Activated B cell treated with CpG ODN at 0.5 μM for 24 hours (primary cell): Measurements from ENCODE around the gene VHLL. TPM values are rescaled to one million over a fixed set of nuclear protein-coding genes. Genes with fewer than 3 reads are reported as not detected.

Source experiments
- ATAC-seq: fragments of 200-7000 bp; cut with Tn5 transposase; one replicate; pipeline ENCODE4 v1.10.0; 2021; ENCODE audit warnings: low read depth, mild to moderate bottlenecking, moderate library complexity
- CTCF ChIA-PET: fragments of 350-600 bp; sonication (Branson Sonifier 250); formaldehyde crosslinking; loops from one replicate; lab custom pipeline; 2021; ENCODE audit warnings: antibody characterized with exemption; lab: Charles Lee
- POLR2A ChIA-PET: fragments of 350-600 bp; sonication (Branson Sonifier 250); formaldehyde crosslinking; loops from one replicate; lab custom pipeline; 2021; ENCODE audit warnings: antibody characterized with exemption; lab: Charles Lee
- DNase-seq: peaks from one replicate; pipeline ENCODE4 v3.0.0; 2022
- H3K27ac Mint-ChIP-seq: one replicate; pipeline ENCODE4 v1.8.0; 2020; ENCODE audit warnings: mixed read lengths
- H3K27me3 Mint-ChIP-seq: one replicate; pipeline ENCODE4 v1.8.0; 2021; ENCODE audit warnings: mixed read lengths
- H3K36me3 Mint-ChIP-seq: one replicate; pipeline ENCODE4 v1.8.0; 2021; ENCODE audit warnings: low read depth, mixed read lengths
- H3K4me1 Mint-ChIP-seq: one replicate; pipeline ENCODE4 v1.8.0; 2021; ENCODE audit warnings: mixed read lengths
- H3K4me3 Mint-ChIP-seq: one replicate; pipeline ENCODE4 v1.8.0; 2020; ENCODE audit warnings: mild to moderate bottlenecking, mixed read lengths
- H3K9me3 Mint-ChIP-seq: one replicate; pipeline ENCODE4 v1.8.0; 2020; ENCODE audit warnings: mixed read lengths
- intact Hi-C: fragments of 100-400 bp; cut with micrococcal nuclease; formaldehyde crosslinking; loops from one replicate; pipeline ENCODE4 v1.15.1; 2024
- total RNA-seq: library from RNA; stranded (reverse); gene quantifications from 2 replicates; pipeline ENCODE4 v1.2.3, GENCODE V29; 2022
- TF ChIP-seq, protein P1 (sequence below): fragments of 200-600 bp; IDR thresholded peaks from one replicate; pipeline ENCODE4 v1.8.0; 2022; ENCODE audit warnings: antibody characterized with exemption, mild to moderate bottlenecking

Gene VHLL
- total RNA-seq, 1 donor from 2014 or later, result not detected

DNA sequence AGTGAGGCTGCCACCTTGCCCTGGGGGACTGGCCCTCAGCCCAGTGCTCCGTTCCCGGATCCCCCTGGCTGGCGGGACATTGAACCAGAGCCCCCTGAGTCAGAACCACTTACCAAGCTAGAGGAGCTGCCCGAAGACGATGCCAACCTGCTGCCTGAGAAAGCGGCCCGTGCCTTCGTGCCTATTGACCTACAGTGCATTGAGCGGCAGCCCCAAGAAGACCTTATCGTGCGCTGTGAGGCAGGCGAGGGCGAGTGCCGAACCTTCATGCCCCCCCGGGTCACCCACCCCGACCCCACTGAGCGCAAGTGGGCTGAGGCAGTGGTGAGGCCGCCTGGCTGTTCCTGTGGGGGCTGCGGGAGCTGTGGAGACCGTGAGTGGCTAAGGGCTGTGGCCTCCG lies 13.7 kb downstream of the VHLL start:
- peaks cover 23% of the 10 kb centered on the region for H3K36me3 Mint-ChIP-seq
- intact Hi-C loops, result no loop called here
- CTCF ChIA-PET, result interaction anchor here (1.6 kb wide), 1 partner anchor 11 kb away, joined by 3 read pairs; no protein-coding TSS in a partner anchor
- DNase-seq (no peak), ATAC-seq (no peak)
- no peaks in the 10 kb centered on the region for H3K9me3 Mint-ChIP-seq
- H3K27ac Mint-ChIP-seq, result no peak overlapping the region
- TF ChIP-seq, protein P1, sequence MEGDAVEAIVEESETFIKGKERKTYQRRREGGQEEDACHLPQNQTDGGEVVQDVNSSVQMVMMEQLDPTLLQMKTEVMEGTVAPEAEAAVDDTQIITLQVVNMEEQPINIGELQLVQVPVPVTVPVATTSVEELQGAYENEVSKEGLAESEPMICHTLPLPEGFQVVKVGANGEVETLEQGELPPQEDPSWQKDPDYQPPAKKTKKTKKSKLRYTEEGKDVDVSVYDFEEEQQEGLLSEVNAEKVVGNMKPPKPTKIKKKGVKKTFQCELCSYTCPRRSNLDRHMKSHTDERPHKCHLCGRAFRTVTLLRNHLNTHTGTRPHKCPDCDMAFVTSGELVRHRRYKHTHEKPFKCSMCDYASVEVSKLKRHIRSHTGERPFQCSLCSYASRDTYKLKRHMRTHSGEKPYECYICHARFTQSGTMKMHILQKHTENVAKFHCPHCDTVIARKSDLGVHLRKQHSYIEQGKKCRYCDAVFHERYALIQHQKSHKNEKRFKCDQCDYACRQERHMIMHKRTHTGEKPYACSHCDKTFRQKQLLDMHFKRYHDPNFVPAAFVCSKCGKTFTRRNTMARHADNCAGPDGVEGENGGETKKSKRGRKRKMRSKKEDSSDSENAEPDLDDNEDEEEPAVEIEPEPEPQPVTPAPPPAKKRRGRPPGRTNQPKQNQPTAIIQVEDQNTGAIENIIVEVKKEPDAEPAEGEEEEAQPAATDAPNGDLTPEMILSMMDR, result no peak
- H3K4me1 Mint-ChIP-seq, result peaks cover 36% of the 10 kb centered on the region
- POLR2A ChIA-PET, result no interaction called here
- no peak overlapping the region for H3K4me3 Mint-ChIP-seq
- no peaks in the 10 kb centered on the region for H3K27me3 Mint-ChIP-seq

DNA sequence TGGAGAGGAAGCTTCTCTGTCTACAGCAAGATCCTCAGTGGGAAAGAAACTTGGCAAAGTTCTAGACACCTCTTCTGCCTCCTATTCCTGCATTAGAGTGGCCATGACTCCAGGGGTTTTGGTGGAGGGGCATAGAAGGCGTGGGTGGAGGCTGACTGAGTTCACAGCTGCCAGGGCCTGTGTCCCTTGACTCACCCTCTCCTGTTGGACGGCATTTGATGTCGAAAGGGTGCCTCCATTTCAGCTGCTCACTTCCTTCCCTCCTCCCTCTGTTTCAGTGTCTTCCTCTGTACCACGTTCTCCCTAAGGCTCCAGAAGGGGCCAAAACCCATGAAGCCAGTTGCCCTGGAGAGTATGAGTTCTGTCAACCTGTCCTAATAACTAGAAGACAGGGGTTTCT lies 14.3 kb downstream of the VHLL start:
- ATAC-seq (no peak), DNase-seq (no peak)
- Mint-ChIP-seq H3K27me3 (no peaks in the 10 kb centered on the region), H3K36me3 (peaks cover 26% of the 10 kb centered on the region), H3K4me3 (no peak overlapping the region), H3K4me1 (peaks cover 40% of the 10 kb centered on the region), H3K9me3 (no peaks in the 10 kb centered on the region), H3K27ac (no peak overlapping the region)
- TF ChIP-seq, protein P1, result no peak
- intact Hi-C loops, result loop anchor here (5.0 kb wide), 2 partner anchors 33 to 72 kb away; partner anchors contain the start of gene PMF1
- ChIA-PET POLR2A (interaction anchor here (1.8 kb wide), 1 partner anchor 12 kb away, joined by 7 read pairs; no protein-coding TSS in a partner anchor), CTCF (interaction anchor here (1.6 kb wide), 1 partner anchor 10 kb away, joined by 3 read pairs; no protein-coding TSS in a partner anchor)

DNA sequence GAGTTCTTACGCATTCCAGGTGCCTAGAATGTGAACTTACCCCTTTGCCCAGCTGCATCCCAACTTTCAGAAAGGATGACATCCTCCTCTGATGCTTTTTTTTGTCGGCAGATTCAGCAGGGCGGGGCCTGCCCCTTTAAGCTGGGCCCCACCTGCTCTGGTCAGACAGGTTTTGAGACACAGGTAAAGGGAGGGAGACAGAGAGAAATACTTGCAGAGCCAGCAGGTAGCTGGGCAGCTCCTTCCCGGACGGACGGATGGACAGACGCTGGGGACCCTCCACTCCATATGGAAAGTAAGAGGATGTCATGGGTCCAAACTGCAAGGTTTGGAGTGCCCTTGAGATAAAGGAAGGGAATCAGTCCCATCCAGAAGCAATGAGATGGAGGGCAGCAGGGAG lies 15.0 kb downstream of the VHLL start, which contains the start of gene TMEM79:
Gene TMEM79 (plus strand): TSS at position 214 of the 400 bp plus-strand sequence. CDS start 902 bp downstream, outside the sequence.
- peaks cover 23% of the 10 kb centered on the region for H3K36me3 Mint-ChIP-seq
- H3K27me3 Mint-ChIP-seq, result no peaks in the 10 kb centered on the region
- intact Hi-C loops, result loop anchor here (5.0 kb wide), 2 partner anchors 33 to 72 kb away; partner anchors contain the start of gene PMF1
- CTCF ChIA-PET, result interaction anchor here (1.6 to 2.0 kb wide), 2 partner anchors 10 to 59 kb away, joined by 3 to 5 read pairs; no protein-coding TSS in a partner anchor
- H3K9me3 Mint-ChIP-seq, result no peaks in the 10 kb centered on the region
- ATAC-seq (no peak), DNase-seq (no peak)
- peaks cover 40% of the 10 kb centered on the region for H3K4me1 Mint-ChIP-seq
- H3K27ac Mint-ChIP-seq, result peak within 1 kb of the TSS; percentile 88
- TF ChIP-seq, protein P1, result no peak
- POLR2A ChIA-PET, result interaction anchor here (1.8 to 2.9 kb wide), 3 partner anchors 11 to 71 kb away, joined by 7 to 16 read pairs (median 8); partner anchors contain the start of genes GLMP and PMF1
- H3K4me3 Mint-ChIP-seq, result peak within 1 kb of the TSS; percentile 93

DNA sequence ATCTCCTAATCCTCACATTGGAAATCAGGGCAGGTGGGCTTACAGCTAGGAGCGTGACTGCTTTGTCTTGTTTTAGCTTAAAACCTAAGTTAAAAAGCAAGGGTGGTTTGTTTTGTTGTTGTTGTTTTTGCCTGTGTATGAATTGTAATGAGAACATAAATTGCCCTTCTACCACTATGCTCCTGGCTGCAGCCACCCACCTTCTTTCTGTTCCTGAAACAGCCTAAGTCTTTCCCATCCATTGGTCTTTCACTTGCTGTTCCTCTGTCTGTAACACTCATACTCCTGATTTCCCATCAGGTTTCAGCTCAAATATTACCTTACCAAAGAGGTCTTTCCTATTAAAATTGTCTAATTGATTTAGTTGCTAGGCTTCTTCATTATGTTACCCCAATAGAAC lies 15.6 kb downstream of the VHLL start:
- Mint-ChIP-seq H3K4me3 (peak overlapping the region; percentile 93), H3K9me3 (no peaks in the 10 kb centered on the region), H3K36me3 (peaks cover 23% of the 10 kb centered on the region), H3K27ac (no peak overlapping the region), H3K4me1 (peaks cover 40% of the 10 kb centered on the region), H3K27me3 (no peaks in the 10 kb centered on the region)
- TF ChIP-seq, protein P1, result no peak
- ChIA-PET CTCF (interaction anchor here (1.1 to 2.0 kb wide), 3 partner anchors 36 to 58 kb away, joined by 4 to 6 read pairs (median 5); no protein-coding TSS in a partner anchor), POLR2A (interaction anchor here (0.7 to 2.9 kb wide), 15 partner anchors 8 to 484 kb away, joined by 3 to 16 read pairs (median 6); partner anchors contain the start of genes CCT3, GLMP, ISG20L2 and METTL25B)
- no peak for ATAC-seq
- DNase-seq, result no peak
- intact Hi-C loops, result loop anchor here (2.0 to 5.0 kb wide), 3 partner anchors 34 to 427 kb away; partner anchors contain the start of genes GON4L and PMF1
